HepG2 (cell line): Measurements from ENCODE around the gene SIGMAR1. TPM values are rescaled to one million over a fixed set of nuclear protein-coding genes. Genes with fewer than 3 reads are reported as not detected.
A peak's percentile ranks its signal among the peaks of the same experiment; 100 is the strongest.

Experiments
- ELF3 ChIP-seq: IDR thresholded peaks from 2 replicates; pipeline ENCODE4 v1.6.1; 2016; ENCODE audit warnings: missing genetic modification reagents, missing compliant biosample characterization
- HNF1A ChIP-seq, 2 experiments: sonication (generic) in 1 of 2; formaldehyde crosslinking in 1 of 2; IDR thresholded peaks; 2 replicates each; pipeline versions ENCODE4 v1.4.0 to v1.6.1; 2016 to 2020; ENCODE audit warnings: borderline replicate concordance in 1 of 2, low read depth in 1 of 2, mild to moderate bottlenecking in 1 of 2, missing genetic modification reagents in 1 of 2
- ISL2 ChIP-seq: sonication (generic); formaldehyde crosslinking; IDR thresholded peaks from 2 replicates; pipeline ENCODE4 v1.5.0; 2020; ENCODE audit warnings: missing genetic modification reagents
- KDM2A ChIP-seq: sonication (generic); formaldehyde crosslinking; IDR thresholded peaks from 2 replicates; pipeline ENCODE4 v1.4.0; 2020; ENCODE audit warnings: low read depth, missing genetic modification reagents, borderline replicate concordance
- MBD4 ChIP-seq: IDR thresholded peaks from 2 replicates; pipeline ENCODE4 v1.6.1; 2012; ENCODE audit warnings: low read length, inconsistent platforms, borderline replicate concordance
- MXD4 ChIP-seq: IDR thresholded peaks from 2 replicates; pipeline ENCODE4 v1.6.1; 2016; ENCODE audit warnings: mild to moderate bottlenecking, missing biosample characterization, missing genetic modification reagents
- NFKB2 ChIP-seq: sonication (generic); formaldehyde crosslinking; IDR thresholded peaks from 2 replicates; pipeline ENCODE4 v1.4.0; 2020; ENCODE audit warnings: missing genetic modification reagents, borderline replicate concordance
- RAD21 ChIP-seq: fragments of 450-650 bp; formaldehyde crosslinking; IDR thresholded peaks from 2 replicates; pipeline ENCODE4 v1.5.0; 2020; ENCODE audit warnings: mild to moderate bottlenecking
- REPIN1 ChIP-seq: sonication (generic); formaldehyde crosslinking; IDR thresholded peaks from 2 replicates; pipeline ENCODE4 v1.8.0; 2022; ENCODE audit warnings: missing genetic modification reagents, low read depth, mild to moderate bottlenecking, borderline replicate concordance
- SALL2 ChIP-seq: sonication (generic); formaldehyde crosslinking; IDR thresholded peaks from 2 replicates; pipeline ENCODE4 v1.8.1; 2023; ENCODE audit warnings: mild to moderate bottlenecking, missing genetic modification reagents, inconsistent platforms
- SMAD3 ChIP-seq: sonication (generic); formaldehyde crosslinking; IDR thresholded peaks from 2 replicates; pipeline ENCODE4 v1.4.0; 2020; ENCODE audit warnings: missing genetic modification reagents
- THAP11 ChIP-seq: IDR thresholded peaks from 2 replicates; pipeline ENCODE4 v1.6.1; 2016; ENCODE audit warnings: missing biosample characterization, missing genetic modification reagents
- TSC22D2 ChIP-seq: sonication (generic); formaldehyde crosslinking; IDR thresholded peaks from 2 replicates; pipeline ENCODE4 v1.5.1; 2020; ENCODE audit warnings: missing genetic modification reagents, mild to moderate bottlenecking, borderline replicate concordance
- XRCC5 ChIP-seq: fragments of 200-400 bp; formaldehyde crosslinking; optimal IDR thresholded peaks from 2 replicates; pipeline ENCODE3; 2017; ENCODE audit warnings: mild to moderate bottlenecking, low read length
- ZGPAT ChIP-seq: IDR thresholded peaks from 2 replicates; pipeline ENCODE4 v1.6.1; 2016; ENCODE audit warnings: mild to moderate bottlenecking
- ZNF232 ChIP-seq: sonication (generic); formaldehyde crosslinking; IDR thresholded peaks from 2 replicates; pipeline ENCODE4 v1.4.0; 2020; ENCODE audit warnings: missing genetic modification reagents, borderline replicate concordance
- ZNF580 ChIP-seq: IDR thresholded peaks from 2 replicates; pipeline ENCODE4 v1.6.1; 2016; ENCODE audit warnings: low read depth, borderline replicate concordance
- ZNF777 ChIP-seq: sonication (generic); formaldehyde crosslinking; IDR thresholded peaks from 2 replicates; pipeline ENCODE4 v1.4.0; 2020; ENCODE audit warnings: missing genetic modification reagents
- polyA plus RNA-seq, 8 experiments: library from polyadenylated mRNA; depleted of rRNA in 3 of 8; stranded (reverse) in 7 of 8; unstranded in 1 of 8; fragments of >200 nt; fragmentation: Illumina TruSeq in 4 of 8; extraction: Trizol in 4 of 8; gene quantifications; 2 replicates each; pipeline versions ENCODE4 v1.2.1 to v1.2.3, GENCODE V29; 2011 to 2016; ENCODE audit warnings: low read depth in 4 of 8, missing spikeins in 1 of 8, mixed read lengths in 1 of 8; ENCODE audit not compliant: insufficient read depth in 1 of 8
- total RNA-seq, 5 experiments: library from RNA; depleted of rRNA; stranded (reverse); fragments of >200 nt; fragmentation: Illumina TruSeq; extraction: Trizol; gene quantifications; 2 replicates each; pipeline ENCODE4 v1.2.3, GENCODE V29; 2016; ENCODE audit warnings: low read depth in 1 of 5
- TF ChIP-seq, protein P1 (sequence below): sonication (generic); formaldehyde crosslinking; IDR thresholded peaks from 2 replicates; pipeline ENCODE4 v1.5.0; 2020; ENCODE audit warnings: mild to moderate bottlenecking, missing genetic modification reagents, moderate library complexity

SIGMAR1 gene
- total and polyA plus RNA-seq, 2 of the 13 experiments (the other 11 are each of a cell fraction or from before 2014, with no cell fraction given), result 38.9 to 60.8 TPM

DNA sequence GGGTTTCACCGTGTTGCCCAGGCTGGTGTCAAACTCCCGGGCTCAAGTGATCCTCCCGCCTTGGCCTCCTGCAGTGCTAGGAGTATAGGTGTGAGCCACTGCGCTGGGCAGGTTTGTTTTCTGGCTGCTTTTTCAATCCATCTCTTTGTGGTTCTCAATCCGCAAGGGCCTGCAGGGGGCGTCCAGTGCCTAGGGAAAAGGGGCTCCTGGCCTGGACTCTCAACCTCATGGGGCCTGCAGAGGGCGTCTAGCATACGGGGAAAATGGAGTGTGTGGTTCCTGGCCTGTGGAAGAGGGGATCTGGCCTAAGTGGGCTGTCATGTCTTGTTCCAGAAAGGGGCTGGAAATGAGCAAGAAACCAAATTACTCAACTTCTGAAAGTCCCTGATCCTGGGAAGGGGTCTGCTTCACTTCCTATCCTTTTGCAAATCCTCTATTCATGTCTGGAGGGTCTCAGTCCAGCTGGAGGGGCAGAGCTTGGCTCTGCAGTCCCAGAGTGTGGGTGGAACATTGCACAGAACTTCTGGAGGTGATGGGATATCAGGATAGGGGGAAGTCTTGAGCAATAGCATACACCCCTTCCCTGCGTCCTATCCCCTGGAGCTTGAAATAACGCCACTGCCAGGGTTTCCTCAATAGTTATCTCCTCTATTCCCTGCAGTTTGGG, 37.6 kb upstream of the SIGMAR1 start (continued):
- 0 out of 2 replicates have a peak, but pooled peaks have one; percentile 22 for TF ChIP-seq ZGPAT (CRISPR knock-in tag)
- TF ChIP-seq REPIN1 (CRISPR knock-in tag), result peak; percentile 44; the same call in 1 of the 2 replicates
- TF ChIP-seq RAD21 (CRISPR knock-in tag), result peak; percentile 98
- peak; percentile 73; the same call in 1 of the 2 replicates for TF ChIP-seq NFKB2 (CRISPR knock-in tag)
- TF ChIP-seq, protein P1, sequence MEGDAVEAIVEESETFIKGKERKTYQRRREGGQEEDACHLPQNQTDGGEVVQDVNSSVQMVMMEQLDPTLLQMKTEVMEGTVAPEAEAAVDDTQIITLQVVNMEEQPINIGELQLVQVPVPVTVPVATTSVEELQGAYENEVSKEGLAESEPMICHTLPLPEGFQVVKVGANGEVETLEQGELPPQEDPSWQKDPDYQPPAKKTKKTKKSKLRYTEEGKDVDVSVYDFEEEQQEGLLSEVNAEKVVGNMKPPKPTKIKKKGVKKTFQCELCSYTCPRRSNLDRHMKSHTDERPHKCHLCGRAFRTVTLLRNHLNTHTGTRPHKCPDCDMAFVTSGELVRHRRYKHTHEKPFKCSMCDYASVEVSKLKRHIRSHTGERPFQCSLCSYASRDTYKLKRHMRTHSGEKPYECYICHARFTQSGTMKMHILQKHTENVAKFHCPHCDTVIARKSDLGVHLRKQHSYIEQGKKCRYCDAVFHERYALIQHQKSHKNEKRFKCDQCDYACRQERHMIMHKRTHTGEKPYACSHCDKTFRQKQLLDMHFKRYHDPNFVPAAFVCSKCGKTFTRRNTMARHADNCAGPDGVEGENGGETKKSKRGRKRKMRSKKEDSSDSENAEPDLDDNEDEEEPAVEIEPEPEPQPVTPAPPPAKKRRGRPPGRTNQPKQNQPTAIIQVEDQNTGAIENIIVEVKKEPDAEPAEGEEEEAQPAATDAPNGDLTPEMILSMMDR (CRISPR knock-in tag), result peak; percentile 99
- 0 out of 2 replicates have a peak, but pooled peaks have one; percentile 57 for TF ChIP-seq SALL2
- peak; percentile 62 for TF ChIP-seq ELF3 (CRISPR knock-in tag)
- TF ChIP-seq MBD4, result no peak
- peak; percentile 57; the same call in 1 of the 2 replicates for TF ChIP-seq SMAD3
- 0 out of 2 replicates have a peak, but pooled peaks have one; percentile 40 for TF ChIP-seq ZNF777 (CRISPR knock-in tag)
- peak; percentile 44; the same call in 1 of the 2 replicates for TF ChIP-seq ISL2 (CRISPR knock-in tag)
- no peak for TF ChIP-seq HNF1A (IDR thresholded peaks at IDR 0.05; ENCODE audit: low read depth)
- no peak for TF ChIP-seq HNF1A (CRISPR knock-in tag; IDR thresholded peaks at IDR 0.05; ENCODE audit: borderline replicate concordance)
- 0 out of 2 replicates have a peak, but pooled peaks have one; percentile 34 for TF ChIP-seq THAP11
- TF ChIP-seq ZNF580 (CRISPR knock-in tag), result peak; percentile 85; the same call in 1 of the 2 replicates
- 0 out of 2 replicates have a peak, but pooled peaks have one; percentile 49 for TF ChIP-seq TSC22D2 (CRISPR knock-in tag)
- peak; percentile 96 for TF ChIP-seq XRCC5
- TF ChIP-seq KDM2A (CRISPR knock-in tag), result peak; percentile 79
- TF ChIP-seq ZNF232 (CRISPR knock-in tag), result no peak
- TF ChIP-seq MXD4 (CRISPR knock-in tag), result 0 out of 2 replicates have a peak, but pooled peaks have one; percentile 33
